ENCODE data around the gene TNFRSF19.
"Not testable (repeated sequence)": the region's sequence is repeated elsewhere in the genome, so short reads cannot be mapped to it uniquely, and the experiment has no call there.

Gene TNFRSF19

DNA sequence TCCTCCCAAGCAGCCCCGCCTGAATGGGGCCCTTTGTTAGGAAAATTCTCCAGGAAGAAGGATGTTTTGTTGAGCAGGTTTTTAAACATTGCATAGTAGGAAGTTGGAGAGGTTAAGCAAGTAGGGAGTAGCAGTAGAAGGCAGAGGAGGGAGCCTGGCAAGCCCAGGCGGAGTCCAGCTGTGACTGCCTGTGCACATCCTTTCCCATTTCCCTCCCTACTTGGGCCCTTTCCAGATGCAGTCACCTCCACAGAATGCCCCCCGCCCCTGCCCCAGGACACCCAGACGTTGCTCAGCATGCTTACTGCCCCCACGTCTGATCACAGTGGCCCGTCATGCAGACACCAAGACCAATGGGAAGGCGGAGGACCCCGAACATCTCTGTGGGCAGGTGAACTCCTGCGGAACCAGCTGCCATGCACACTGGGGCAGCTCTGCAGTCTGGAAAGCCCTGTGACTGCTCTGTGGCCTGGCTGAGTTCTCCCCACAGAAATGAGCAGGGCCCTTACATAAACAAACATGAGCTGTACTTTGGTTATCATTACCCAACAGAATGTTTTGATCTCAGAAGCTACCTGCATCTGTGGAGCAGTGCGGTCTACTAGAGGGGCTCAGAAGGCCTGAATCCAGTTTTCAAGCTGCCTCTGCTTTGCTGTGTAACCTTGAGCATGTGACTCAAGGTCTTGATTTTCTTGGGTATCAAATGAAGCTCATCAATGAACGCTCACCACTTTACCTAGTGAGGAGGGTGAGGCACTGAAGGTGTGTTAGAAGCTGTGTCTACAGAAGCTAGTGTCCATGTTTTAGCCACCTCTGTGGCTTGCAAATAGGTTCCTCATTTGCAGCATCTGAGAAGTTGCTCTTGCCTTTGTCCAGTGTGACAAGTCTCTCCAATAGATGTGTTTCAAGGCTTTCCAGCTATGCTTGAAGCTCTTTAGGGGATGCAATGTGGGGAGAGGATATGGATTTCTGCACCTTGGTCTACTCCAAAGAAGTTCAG, 84.2 kb downstream of the TNFRSF19 start:
- DNase-seq (ENCODE audit: low read depth in 2 of 2) = no peak

DNA sequence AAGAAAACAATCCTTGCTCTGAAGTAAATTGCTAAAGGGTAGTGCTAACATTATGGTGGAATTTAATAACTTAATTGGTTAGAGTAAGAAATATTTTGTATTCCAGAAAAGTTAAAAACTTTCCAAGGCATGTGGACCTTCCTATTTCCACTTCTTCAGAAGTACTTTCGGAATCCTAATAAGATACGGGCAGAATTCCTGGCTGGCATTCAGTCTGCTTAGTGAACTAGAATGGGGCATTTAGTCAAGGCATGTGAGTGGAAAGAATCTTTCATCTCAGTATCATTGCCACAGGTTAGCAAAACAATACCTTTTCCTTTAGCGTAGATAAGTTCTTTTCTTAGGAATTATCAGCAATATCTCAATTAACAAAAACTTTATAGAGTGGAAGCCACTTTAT, 85.1 kb downstream of the TNFRSF19 start:
- no peak for DNase-seq (ENCODE audit: low read depth in 2 of 2)

DNA sequence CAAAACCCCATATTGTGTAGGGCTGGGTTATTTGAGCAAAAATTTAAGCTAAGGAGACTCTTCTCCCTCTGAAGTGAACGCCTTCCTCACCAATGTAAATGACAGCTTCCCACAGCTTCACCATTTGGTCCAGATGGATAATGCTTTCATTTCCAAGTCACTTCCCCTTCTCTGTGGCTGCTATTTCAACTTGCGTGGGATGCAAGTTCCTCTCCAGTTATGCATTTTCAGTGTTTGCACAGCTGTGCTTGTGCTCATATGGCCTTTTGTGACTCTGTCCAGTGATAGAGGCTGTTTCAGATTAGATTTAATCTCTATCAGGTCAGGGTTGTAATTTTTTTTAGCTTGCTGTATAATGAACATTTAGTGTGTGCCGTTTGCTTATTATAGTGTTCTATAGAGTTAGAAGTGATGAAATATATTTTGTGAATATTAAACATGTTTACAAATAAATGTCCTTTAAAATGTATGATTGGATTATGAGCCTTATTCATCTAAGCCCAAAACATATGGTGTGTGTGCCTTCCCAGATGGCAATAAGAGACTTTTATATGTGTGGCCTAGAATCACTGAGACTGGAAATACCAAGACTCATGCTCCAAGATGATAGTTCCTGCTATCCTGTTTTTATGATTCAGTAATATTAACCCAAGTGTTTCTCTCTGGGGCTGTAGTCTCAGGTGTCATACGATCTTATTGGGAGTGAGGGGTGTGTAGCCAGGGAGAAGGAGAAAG, 86.6 kb downstream of the TNFRSF19 start:
- DNase-seq (ENCODE audit: low read depth in 2 of 2) = no peak

DNA sequence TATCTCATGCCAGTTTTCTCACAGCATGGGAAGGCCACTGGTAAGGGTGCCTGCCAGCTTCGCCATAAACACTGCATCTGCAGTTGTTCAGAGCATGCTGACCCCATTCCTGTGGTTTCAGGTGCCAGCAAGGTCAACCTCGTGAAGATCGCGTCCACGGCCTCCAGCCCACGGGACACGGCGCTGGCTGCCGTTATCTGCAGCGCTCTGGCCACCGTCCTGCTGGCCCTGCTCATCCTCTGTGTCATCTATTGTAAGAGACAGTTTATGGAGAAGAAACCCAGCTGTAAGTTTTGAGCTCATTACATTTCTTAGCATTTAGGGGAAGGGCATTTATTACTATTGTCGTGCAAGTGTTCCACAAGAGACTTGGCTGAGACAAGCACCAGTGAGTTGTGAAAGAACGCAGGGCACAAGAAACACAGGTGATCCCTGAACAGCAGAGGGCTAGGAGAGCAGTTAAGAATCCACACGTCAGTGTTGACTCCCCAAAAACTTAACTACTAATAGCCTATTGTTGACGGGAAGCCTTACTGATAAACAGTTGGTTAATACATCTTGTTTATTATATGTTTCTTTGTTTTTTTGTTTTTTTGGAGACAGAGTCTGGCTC, 88.8 kb downstream of the TNFRSF19 start:
- DNase-seq (ENCODE audit: low read depth in 2 of 2) = no peak

DNA sequence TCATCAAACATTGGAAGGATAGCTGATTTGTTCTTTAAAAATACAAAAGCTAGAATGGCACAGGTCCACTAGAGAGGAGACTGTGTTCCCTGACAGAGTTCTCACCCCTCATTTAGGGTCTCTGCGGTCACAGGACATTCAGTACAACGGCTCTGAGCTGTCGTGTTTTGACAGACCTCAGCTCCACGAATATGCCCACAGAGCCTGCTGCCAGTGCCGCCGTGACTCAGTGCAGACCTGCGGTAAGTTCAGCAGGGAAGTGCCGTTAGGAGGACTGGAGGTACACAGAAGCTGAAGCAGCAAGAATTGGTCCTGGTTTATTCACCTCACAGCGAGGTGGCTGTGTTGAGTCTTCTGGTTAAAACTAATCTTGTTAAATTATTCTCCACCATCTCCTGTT, 90.0 kb downstream of the TNFRSF19 start:
- no peak for DNase-seq (ENCODE audit: low read depth in 2 of 2)

DNA sequence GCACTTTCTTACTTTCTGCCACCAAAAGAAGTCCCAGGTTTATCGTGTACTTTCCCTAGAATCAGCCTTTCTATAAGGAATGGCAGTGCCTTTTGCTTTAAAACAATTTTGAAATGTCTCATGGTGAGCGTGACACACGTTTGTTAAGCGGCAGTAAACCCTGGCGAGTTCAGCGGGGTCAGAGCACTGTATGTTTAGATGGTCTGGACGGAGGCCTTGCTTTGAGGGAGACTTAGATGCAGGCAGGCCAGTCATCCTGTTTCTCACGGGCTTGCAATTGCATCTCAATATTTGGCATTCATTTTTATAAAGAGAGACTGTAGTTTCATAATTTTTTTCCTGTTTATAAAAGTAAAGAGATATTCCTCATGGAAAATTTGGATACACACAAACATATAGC, 96.4 kb downstream of the TNFRSF19 start:
- DNase-seq (ENCODE audit: low read depth in 2 of 2) = no peak

DNA sequence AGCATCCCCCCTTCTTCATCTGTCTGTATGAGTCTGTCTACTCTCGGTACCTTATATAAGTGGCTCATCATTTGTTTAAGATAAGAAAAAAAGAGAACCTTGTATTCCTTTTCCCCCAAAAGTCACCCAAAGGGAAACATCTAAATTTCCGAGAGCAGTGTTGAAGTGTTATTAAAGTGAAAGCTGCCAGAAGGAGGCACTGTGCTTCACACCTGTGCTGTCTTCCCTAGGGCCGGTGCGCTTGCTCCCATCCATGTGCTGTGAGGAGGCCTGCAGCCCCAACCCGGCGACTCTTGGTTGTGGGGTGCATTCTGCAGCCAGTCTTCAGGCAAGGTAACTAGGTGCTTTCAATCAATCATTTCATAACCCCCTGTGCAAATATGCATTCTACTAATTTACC, 97.5 kb downstream of the TNFRSF19 start:
- DNase-seq (ENCODE audit: low read depth in 2 of 2) = no peak

DNA sequence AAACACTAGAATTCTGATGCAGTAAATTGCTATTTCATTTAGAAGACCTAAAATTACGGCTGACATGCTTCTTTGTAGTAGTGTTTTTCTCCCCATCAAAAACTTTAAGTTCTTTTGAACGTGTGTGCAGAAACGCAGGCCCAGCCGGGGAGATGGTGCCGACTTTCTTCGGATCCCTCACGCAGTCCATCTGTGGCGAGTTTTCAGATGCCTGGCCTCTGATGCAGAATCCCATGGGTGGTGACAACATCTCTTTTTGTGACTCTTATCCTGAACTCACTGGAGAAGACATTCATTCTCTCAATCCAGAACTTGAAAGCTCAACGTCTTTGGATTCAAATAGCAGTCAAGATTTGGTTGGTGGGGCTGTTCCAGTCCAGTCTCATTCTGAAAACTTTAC, 98.3 kb downstream of the TNFRSF19 start:
- DNase-seq (ENCODE audit: low read depth in 2 of 2) = no peak

DNA sequence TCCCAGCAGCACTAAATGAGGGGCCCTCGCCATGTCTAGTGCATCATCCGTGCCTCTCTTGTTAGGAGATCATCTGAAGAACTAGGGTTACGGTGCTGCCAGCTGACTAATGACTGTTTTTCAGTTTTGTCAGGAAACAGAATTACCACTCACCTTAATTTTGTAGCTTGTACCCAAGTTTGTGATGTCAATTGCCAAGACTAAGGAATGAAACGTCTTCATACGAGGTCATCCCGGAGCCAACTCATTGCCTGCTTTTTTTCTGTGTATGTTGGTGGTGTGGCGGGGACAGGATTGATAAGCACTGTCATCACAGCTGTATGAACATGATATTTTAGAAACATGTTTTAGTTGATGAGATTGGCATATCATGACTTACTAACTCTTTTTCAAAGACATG, 100.6 kb downstream of the TNFRSF19 start:
- DNase-seq (ENCODE audit: low read depth in 2 of 2) = no peak

DNA sequence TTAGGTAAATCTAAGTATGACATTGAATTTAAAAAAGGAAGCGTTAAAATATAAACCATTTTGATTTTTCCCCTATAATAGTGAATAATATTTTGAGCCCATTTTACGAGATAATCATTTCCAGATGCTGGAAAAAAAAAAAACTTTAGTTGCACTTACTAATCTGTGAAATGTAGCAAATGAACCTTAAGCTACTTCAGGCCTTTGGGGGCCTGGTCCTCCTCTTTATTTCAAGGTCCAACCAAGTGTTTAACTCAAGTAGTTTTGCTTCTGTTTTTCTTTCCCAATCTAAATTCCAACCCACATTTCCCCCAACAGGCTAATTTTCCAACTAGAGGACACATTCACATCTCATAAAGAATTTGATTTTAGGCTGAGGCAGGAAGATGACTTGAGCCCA, 101.2 kb downstream of the TNFRSF19 start:
- DNase-seq (ENCODE audit: low read depth in 2 of 2) = no peak

DNA sequence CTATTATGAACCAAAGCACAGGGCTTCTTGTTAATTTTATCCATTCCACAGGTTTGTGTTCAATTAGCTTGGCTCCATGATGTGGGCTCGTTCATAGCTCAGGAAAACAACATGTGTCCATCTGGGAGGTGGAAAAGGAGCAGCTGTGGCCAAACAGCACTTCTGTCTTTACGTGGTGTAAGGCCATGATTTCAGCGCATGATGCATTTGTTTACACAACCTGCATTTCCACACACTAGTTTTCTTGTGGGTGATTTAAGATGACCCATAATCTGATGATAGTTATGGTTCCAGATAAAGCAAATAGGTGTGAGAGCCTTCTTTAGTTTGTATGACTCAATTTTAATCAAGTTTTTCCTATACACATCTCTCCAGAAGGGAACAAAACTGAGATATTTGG, 101.7 kb downstream of the TNFRSF19 start:
- no peak for DNase-seq (ENCODE audit: low read depth in 2 of 2)

DNA sequence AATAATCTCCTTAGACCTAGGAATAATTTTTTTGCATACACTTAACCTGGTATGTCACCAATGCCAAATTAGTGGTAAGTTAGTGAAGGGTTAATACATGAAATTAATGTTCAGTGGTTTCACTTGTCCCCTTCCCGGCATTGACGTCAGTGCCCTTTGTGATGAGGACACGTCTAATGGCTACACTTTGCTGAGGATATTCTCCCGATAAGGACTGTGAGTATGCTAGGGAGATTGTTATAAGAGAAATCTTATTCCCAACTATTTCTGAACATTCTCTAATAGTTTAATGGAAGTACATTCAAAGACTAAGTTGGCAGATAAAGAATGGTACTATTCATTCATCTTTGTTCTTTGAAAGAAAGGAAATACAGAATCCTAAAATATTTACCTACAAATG, 102.4 kb downstream of the TNFRSF19 start:
- DNase-seq (ENCODE audit: low read depth in 2 of 2) = no peak

DNA sequence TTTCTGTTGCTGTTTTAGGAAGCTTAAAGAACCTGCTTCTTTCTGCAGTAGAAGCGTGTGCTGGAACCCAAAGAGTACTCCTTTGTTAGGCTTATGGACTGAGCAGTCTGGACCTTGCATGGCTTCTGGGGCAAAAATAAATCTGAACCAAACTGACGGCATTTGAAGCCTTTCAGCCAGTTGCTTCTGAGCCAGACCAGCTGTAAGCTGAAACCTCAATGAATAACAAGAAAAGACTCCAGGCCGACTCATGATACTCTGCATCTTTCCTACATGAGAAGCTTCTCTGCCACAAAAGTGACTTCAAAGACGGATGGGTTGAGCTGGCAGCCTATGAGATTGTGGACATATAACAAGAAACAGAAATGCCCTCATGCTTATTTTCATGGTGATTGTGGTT, 103.1 kb downstream of the TNFRSF19 start:
- no peak for DNase-seq (ENCODE audit: low read depth in 2 of 2)

DNA sequence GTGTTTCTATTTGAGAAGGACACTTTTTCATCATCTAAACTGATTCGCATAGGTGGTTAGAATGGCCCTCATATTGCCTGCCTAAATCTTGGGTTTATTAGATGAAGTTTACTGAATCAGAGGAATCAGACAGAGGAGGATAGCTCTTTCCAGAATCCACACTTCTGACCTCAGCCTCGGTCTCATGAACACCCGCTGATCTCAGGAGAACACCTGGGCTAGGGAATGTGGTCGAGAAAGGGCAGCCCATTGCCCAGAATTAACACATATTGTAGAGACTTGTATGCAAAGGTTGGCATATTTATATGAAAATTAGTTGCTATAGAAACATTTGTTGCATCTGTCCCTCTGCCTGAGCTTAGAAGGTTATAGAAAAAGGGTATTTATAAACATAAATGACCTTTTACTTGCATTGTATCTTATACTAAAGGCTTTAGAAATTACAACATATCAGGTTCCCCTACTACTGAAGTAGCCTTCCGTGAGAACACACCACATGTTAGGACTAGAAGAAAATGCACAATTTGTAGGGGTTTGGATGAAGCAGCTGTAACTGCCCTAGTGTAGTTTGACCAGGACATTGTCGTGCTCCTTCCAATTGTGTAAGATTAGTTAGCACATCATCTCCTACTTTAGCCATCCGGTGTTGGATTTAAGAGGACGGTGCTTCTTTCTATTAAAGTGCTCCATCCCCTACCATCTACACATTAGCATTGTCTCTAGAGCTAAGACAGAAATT, 103.8 kb downstream of the TNFRSF19 start:
- DNase-seq (ENCODE audit: low read depth in 2 of 2) = no peak

DNA sequence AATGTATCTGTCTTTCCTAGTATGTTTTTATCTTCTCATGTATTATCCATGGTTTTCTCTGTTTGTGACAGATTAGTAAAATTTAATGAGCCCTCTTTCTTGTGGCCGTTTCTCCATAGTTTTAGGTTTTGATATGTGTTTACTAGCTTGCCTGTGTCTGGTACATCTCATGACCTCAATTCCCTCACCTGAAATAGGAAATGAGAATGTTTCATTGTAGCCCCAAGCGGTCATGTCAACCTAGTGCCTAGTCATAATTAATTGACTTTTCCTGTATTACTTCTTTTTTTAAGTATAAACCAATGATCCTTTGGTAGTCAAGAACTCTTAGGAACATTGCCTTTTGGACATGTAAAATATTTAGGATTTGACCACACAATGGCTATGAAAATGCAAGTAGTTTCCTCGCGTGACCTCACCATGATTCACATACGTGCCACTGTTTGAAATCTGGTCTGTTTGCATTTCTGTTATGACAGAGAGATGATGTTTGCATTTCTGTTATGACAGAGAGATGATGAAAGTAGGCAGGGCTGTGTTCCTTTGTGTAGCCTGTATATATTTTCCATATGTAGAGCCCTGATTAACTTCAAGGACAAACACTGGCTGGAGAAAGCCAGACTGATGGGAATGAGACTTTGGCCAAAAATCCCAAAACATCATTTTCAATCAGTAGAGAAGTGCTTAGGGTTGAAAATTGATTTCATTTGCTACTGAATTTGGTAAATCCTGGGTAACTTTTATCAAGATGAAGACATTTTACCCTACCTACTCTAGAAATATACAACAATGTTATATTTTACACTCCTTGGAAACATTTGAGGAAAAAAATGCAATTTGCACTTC, 104.8 kb downstream of the TNFRSF19 start:
- DNase-seq (ENCODE audit: low read depth in 2 of 2) = no peak

DNA sequence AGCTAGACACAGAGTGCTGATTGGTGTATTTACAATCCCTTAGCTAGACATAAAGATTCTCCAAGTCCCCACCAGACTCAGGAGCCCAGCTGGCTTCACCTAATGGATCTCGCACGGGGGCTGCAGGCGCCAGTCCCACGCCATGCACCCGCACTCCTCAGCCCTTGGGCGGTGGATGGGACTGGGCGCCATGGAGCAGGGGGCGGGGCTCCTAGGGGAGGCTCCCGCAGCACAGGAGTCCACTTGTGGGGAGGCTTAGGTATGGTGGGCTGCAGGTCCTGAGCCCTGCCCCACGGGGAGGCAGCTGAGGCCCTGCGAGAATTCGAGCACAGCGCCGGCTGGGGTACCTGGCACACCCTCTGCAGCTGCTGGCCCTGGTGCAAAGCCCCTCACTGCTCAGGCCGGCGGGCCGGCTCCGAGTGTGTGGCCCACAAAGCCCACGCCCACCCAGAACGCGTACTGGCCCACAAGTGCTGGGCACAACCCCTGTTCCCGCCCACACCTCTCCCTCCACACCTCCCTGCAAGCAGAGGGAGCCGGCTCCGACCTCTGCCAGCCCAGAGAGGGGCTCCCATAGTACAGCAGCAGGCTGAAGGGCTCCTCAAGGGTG, 107.6 kb downstream of the TNFRSF19 start:
- not testable (repeated sequence) for DNase-seq (ENCODE audit: low read depth in 2 of 2)

DNA sequence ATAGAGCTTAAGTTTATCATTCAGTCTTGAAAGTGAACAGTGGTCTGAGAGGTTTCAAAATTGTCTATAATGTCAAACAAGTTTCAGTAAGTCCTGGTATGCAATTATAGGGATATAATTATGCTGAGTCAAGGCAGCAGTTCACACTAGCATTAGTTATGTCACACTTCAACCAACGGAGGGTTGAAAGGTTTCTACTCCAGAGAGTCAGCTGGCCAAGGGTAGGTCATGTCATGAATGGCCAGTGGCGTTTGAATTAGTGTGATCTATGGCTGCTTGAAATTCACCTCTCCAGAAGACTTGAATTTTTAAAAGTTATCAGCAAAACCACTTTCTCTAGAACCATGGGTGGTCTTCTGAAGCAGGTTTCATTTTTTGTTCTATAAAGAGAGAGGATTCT, 108.6 kb downstream of the TNFRSF19 start:
- DNase-seq (ENCODE audit: low read depth in 2 of 2) = no peak

DNA sequence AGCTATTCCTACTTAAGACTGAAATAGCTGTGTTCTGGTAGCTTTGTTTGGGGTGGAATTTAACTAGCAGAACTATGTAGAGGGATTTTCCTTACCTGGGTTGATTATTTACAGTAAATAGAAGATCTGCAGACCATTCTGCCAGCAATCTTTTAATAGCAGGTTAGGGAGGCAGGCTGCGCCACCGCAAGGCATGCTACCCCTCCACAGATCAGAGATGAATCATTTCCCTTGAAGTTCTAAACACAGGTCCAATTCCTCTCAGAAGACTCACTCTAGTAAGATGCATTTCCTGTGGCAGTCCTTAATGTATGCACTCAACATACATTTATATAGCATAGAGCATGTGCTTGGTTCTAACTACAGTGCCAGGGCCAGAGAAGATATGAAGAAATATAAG, 109.0 kb downstream of the TNFRSF19 start:
- DNase-seq (ENCODE audit: low read depth in 2 of 2) = no peak

DNA sequence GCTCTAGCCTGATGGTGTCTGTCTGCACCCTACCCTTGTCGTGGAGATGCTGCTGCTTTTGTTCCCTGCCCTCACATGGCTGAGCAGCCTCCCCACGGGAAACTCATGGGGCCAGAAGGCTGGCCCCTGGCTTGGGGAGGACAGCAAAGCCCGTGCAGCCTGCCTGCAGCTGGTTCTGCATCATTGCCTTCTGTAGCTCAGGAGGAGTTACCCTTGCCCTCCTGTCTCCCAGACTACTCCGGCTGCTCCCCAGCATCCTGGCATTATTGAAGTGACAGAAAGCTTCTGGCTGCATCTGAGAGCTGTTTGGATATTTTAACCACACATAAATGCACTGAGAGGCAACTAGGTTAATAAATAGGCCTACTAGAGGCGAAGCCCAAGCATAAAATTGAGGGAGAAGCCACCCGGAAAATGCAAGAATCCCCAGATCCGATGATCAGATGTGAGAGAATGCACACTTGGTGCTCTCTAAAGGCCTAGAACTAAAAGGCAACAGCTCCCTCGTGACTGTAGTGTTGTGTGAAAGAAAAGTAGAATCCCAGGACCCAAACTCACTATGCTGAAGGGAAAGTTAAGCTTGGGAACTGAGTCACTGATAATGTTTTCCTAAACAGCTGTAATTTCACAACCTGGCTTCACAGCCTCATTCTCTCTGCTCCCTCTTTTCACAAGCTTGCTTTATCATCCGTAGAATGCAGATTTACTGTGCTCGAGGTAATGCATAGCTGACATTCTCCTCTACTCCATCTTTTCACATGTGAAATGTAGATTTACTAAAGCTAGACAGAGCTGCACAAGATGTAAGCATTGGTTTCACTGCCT, 110.8 kb downstream of the TNFRSF19 start:
- no peak for DNase-seq (ENCODE audit: low read depth in 2 of 2)

DNA sequence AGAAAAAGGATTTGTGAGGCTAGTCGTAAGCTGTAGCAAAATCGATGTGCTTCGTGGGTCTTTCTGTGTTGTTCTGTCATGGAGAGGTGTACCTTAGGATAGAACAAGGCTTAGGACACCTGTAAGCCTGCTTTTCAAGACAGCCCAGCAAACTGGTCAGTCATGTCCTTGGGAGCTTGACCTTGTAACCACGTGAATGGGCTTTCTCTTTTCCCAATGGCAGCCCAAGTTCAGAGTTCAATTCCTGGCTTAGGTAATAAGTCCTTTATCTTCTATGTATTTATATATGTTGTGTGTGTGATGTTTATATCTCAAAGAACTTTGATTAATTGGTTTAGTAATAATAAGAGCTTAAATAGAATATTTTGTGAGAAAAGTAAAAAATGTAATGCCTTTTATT, 112.9 kb downstream of the TNFRSF19 start:
- no peak for DNase-seq (ENCODE audit: low read depth in 2 of 2)
